ENCODE results near the gene DGKD. TPM values are rescaled to one million over a fixed set of nuclear protein-coding genes. Genes with fewer than 3 reads are reported as not detected.
"Not testable (repeated sequence)": the region's sequence is repeated elsewhere in the genome, so short reads cannot be mapped to it uniquely, and the experiment has no call there.

The DGKD gene
- total RNA-seq, 1 donor from 2014 or later = 86.7 TPM

DNA sequence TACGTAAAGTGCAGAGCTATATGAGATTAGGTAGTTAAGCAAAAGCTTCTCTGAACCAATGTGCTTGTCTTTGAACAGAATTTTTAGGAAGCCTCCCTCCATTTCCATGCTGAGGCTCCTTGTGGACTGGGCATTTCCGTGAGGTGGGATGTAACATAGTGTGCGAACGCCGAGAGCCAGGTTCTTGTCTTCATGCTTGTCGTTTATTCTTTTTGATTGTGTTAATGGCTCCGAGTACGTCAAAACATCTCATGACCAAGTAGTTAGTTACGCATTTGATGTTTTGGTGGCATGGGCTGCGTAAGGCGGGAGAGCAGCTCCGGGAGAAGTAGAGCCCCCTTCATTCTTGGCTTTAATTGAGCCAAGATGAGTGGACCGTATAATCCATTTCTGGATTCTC lies 32.9 kb downstream of the DGKD start:
- no peak for ATAC-seq
- intact Hi-C loops (cut with DNase I) = no loop called here
- peak overlapping the region; percentile 59 for H3K27ac ChIP-seq

GRCh38 chr2:233387667-233388528 lies 33.6 kb downstream of the DGKD start:
- intact Hi-C loops (cut with DNase I) = no loop called here
- Histone ChIP-seq H3K36me3 (peaks cover 23% of the 10 kb centered on the region), H3K4me3 (no peak overlapping the region), H3K4me1 (peaks cover 36% of the 10 kb centered on the region), H3K27me3 (no peaks in the 10 kb centered on the region), H3K27ac (peak overlapping the region; percentile 59), H3K9me3 (no peaks in the 10 kb centered on the region)
- no peak for TF ChIP-seq CTCF (IDR thresholded peaks at IDR 0.05)
- DNase-seq (peak; percentile 86), ATAC-seq (peak; percentile 82)

More for the DNA sequence above, 32.9 kb downstream of the DGKD start:
- no peak for TF ChIP-seq CTCF (IDR thresholded peaks at IDR 0.05)
- DNase-seq = no peak
- Histone ChIP-seq H3K4me1 (peaks cover 36% of the 10 kb centered on the region), H3K4me3 (no peak overlapping the region), H3K27me3 (no peaks in the 10 kb centered on the region), H3K9me3 (no peaks in the 10 kb centered on the region), H3K36me3 (peaks cover 23% of the 10 kb centered on the region)

DNA sequence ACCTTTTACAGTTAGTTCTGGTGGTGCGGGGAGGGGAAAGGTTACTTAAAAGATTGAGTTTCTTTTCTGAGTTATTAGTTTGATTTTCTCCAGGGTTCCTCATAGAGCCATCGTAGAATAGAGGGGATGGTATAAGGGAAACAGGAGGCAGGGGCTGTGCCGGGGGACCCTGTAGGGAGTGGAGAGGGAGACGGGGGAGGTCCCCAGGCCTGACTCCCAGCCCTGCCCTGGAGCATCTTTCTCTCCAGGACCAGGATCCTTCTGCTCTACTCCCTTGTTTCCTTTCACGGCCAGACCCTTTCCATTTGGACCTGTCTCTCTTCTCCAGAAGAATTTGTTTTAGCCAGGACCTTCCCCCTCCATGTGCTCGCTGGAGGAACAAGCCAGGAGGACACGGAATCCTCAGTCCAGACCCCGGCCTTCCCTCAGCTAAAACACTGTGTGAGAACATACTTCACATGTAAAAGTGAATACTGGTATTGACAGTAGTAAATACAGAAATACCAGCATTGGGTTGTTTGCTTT lies 35.4 kb downstream of the DGKD start:
- no peak overlapping the region for H3K27ac ChIP-seq
- ATAC-seq = no peak

GRCh38 chr2:233395687-233396086 lies 41.4 kb downstream of the DGKD start:
- peaks cover 20% of the 10 kb centered on the region for H3K36me3 ChIP-seq
- no peaks in the 10 kb centered on the region for H3K9me3 ChIP-seq
- no peaks in the 10 kb centered on the region for H3K27me3 ChIP-seq
- no peaks in the 10 kb centered on the region for H3K4me1 ChIP-seq
- no peak for ATAC-seq
- DNase-seq = no peak
- H3K27ac ChIP-seq = no peak overlapping the region
- intact Hi-C loops (cut with DNase I) = no loop called here
- no peak overlapping the region for H3K4me3 ChIP-seq
- TF ChIP-seq CTCF (IDR thresholded peaks at IDR 0.05) = no peak

More for the DNA sequence above, 35.4 kb downstream of the DGKD start:
- Histone ChIP-seq H3K4me3 (no peak overlapping the region), H3K36me3 (peaks cover 23% of the 10 kb centered on the region), H3K9me3 (no peaks in the 10 kb centered on the region), H3K4me1 (peaks cover 33% of the 10 kb centered on the region), H3K27me3 (no peaks in the 10 kb centered on the region)
- TF ChIP-seq CTCF (IDR thresholded peaks at IDR 0.05) = no peak
- DNase-seq = no peak
- intact Hi-C loops (cut with DNase I) = no loop called here

- ATAC-seq; H3K27ac ChIP-seq; H3K27me3 ChIP-seq; H3K4me1 ChIP-seq; H3K4me3 ChIP-seq; DNase-seq; H3K9me3 ChIP-seq; H3K36me3 ChIP-seq; intact Hi-C loops (cut with DNase I): not testable (repeated sequence)
Observed at GRCh38 chr2:233396726-233397665, 42.7 kb downstream of the DGKD start.
